Smooth muscle cell (in vitro differentiated cells): Measurements from ENCODE around the gene AGMAT. TPM values are rescaled to one million over a fixed set of nuclear protein-coding genes. Genes with fewer than 3 reads are reported as not detected.

Experiments used
- DNase-seq: peaks from one replicate; lab custom pipeline; 2025; ENCODE audit not compliant: unreplicated experiment; lab: John Stamatoyannopoulos, UW
- H2AFZ ChIP-seq: fragments of 200-600 bp; sonication (generic); 2 replicates; pipeline ENCODE4 v1.6.0; 2016; ENCODE audit warnings: antibody characterized with exemption, low read depth, mild to moderate bottlenecking
- H3F3A ChIP-seq: fragments of 200-600 bp; sonication (generic); 2 replicates; pipeline ENCODE4 v1.6.0; 2017; ENCODE audit warnings: antibody characterized with exemption, low read depth
- H3K27ac ChIP-seq: fragments of 200-600 bp; sonication (generic); 2 replicates; pipeline ENCODE4 v1.5.1; 2016; ENCODE audit warnings: low read depth, mild to moderate bottlenecking
- H3K27me3 ChIP-seq: fragments of 200-600 bp; sonication (generic); 2 replicates; pipeline ENCODE4 v1.6.1; 2016; ENCODE audit warnings: low read depth, mild to moderate bottlenecking
- H3K36me3 ChIP-seq: fragments of 200-600 bp; sonication (generic); 2 replicates; pipeline ENCODE4 v1.5.1; 2016; ENCODE audit warnings: low read depth
- H3K4me1 ChIP-seq: fragments of 200-600 bp; sonication (generic); 2 replicates; pipeline ENCODE4 v1.5.1; 2016; ENCODE audit warnings: low read depth
- H3K4me2 ChIP-seq: fragments of 200-600 bp; sonication (generic); 2 replicates; pipeline ENCODE4 v1.6.0; 2016; ENCODE audit warnings: mild to moderate bottlenecking
- H3K4me3 ChIP-seq: fragments of 200-600 bp; sonication (generic); 2 replicates; pipeline ENCODE4 v1.5.1; 2016; ENCODE audit warnings: mild to moderate bottlenecking
- H3K79me2 ChIP-seq: fragments of 200-600 bp; sonication (generic); 2 replicates; pipeline ENCODE4 v1.6.0; 2016; ENCODE audit warnings: low read depth, mild to moderate bottlenecking
- H3K9ac ChIP-seq: fragments of 200-600 bp; sonication (generic); 2 replicates; pipeline ENCODE4 v1.6.0; 2016; ENCODE audit warnings: low read depth
- H3K9me3 ChIP-seq: fragments of 200-600 bp; sonication (generic); replicated peaks from 2 replicates; pipeline ENCODE4 v1.5.1; 2016; ENCODE audit warnings: low read depth
- H4K20me1 ChIP-seq: fragments of 200-600 bp; sonication (generic); 2 replicates; pipeline ENCODE4 v1.6.0; 2016; ENCODE audit warnings: low read depth
- WGBS: methylation state at CpG from one replicate; pipeline ENCODE4 v1.1.7; 2016; ENCODE audit warnings: low lambda C conversion rate; 5-methylcytosine and 5-hydroxymethylcytosine counted together
- polyA plus RNA-seq: library from polyadenylated mRNA; unstranded; fragments of >200 nt; fragmentation: Nextera tagmentation; extraction: Ambion mirVana; gene quantifications from 2 replicates; pipeline ENCODE4 v1.2.1, GENCODE V29; 2016
- total RNA-seq: library from RNA; depleted of rRNA; stranded (reverse); fragments of >200 nt; gene quantifications from 2 replicates; pipeline ENCODE4 v1.2.3, GENCODE V29; 2014
- TF ChIP-seq, protein P1 (sequence below): fragments of 200-600 bp; sonication (generic); IDR thresholded peaks from 2 replicates; pipeline ENCODE4 v1.5.1; 2017; ENCODE audit warnings: borderline replicate concordance, mild to moderate bottlenecking, antibody characterized with exemption; ENCODE audit not compliant: insufficient read depth, poor library complexity, severe bottlenecking

Gene AGMAT
- total and polyA plus RNA-seq, 2 experiments from 2014 or later, result 0.04 to 0.56 TPM

DNA sequence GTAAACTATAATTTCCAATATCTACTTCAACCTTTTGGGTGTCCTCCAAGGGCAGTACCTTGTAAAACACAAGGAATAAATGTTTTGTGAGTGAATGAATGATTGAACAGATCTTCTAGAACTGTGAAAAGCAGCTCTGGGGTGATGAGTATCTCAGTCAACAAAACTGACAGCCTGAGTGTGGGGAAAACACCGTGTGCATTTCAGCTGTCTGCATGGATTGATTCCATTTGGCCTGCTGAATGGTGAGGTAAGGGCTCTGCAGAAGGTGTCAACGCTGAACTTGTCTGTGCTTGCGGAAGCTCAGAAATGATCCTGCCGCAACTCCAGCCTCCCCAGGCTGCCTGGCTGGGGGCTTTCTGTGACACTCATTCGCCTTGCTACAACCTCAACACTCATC, 7.4 kb upstream of the AGMAT start:
- Histone ChIP-seq H3K4me1 (no peaks in the 10 kb centered on the region), H3K27ac (no peak overlapping the region), H3K4me3 (no peak overlapping the region), H3K27me3 (peaks cover 11% of the 10 kb centered on the region), H3K36me3 (no peaks in the 10 kb centered on the region), H3K4me2 (no peak overlapping the region), H3K9me3 (no peaks in the 10 kb centered on the region), H3K79me2 (no peaks in the 10 kb centered on the region), H3F3A (no peaks in the 10 kb centered on the region), H3K9ac (no peak overlapping the region), H2AFZ (no peak overlapping the region), H4K20me1 (no peaks in the 10 kb centered on the region)
- TF ChIP-seq, protein P1, sequence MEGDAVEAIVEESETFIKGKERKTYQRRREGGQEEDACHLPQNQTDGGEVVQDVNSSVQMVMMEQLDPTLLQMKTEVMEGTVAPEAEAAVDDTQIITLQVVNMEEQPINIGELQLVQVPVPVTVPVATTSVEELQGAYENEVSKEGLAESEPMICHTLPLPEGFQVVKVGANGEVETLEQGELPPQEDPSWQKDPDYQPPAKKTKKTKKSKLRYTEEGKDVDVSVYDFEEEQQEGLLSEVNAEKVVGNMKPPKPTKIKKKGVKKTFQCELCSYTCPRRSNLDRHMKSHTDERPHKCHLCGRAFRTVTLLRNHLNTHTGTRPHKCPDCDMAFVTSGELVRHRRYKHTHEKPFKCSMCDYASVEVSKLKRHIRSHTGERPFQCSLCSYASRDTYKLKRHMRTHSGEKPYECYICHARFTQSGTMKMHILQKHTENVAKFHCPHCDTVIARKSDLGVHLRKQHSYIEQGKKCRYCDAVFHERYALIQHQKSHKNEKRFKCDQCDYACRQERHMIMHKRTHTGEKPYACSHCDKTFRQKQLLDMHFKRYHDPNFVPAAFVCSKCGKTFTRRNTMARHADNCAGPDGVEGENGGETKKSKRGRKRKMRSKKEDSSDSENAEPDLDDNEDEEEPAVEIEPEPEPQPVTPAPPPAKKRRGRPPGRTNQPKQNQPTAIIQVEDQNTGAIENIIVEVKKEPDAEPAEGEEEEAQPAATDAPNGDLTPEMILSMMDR, result no peak
- 81% methylated on average over 5 of the region's 5 CpGs for WGBS
- DNase-seq, result no peak

DNA sequence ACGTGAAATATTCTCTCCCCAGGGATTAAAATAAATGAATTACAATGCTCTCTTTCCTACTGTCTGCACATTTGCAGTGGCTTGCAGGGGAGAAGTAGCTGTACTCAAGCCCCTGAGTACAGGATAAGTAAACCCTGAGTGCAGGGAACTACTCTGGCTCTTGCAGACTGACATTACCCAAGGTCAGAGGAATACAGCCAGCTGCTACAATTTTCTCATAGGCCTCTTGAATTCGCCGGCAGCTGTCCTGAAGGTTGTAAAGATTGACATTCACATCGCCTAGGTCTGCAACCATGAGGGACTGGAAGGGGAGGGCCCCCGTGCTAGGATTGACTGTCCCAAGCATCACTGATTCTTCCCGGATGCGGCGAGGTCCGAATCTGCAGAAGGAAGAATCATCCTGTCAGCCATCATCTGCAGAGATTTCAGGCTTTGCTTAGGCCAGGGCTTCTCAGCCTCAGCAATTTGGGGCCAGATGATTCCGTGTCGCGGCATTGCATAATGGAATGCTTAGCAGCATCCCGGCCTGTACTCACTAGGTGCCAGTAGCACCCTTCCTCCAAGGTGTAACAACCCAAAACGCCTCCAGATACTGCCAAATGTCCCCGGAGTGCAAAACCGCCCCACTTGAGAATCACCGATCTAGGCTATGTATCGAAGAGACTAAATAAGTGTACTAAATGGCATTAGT, 1.7 kb downstream of the AGMAT start:
- Histone ChIP-seq H4K20me1 (no peaks in the 10 kb centered on the region), H3K36me3 (no peaks in the 10 kb centered on the region), H3K27me3 (no peaks in the 10 kb centered on the region), H3K27ac (no peak overlapping the region), H3K9ac (no peak overlapping the region), H2AFZ (no peak overlapping the region), H3K4me3 (no peak overlapping the region), H3F3A (no peaks in the 10 kb centered on the region), H3K79me2 (no peaks in the 10 kb centered on the region), H3K9me3 (no peaks in the 10 kb centered on the region), H3K4me2 (no peak overlapping the region), H3K4me1 (peaks cover 12% of the 10 kb centered on the region)
- TF ChIP-seq, protein P1, result no peak
- DNase-seq, result no peak
- WGBS, result 95% methylated on average over 18 of the region's 18 CpGs

DNA sequence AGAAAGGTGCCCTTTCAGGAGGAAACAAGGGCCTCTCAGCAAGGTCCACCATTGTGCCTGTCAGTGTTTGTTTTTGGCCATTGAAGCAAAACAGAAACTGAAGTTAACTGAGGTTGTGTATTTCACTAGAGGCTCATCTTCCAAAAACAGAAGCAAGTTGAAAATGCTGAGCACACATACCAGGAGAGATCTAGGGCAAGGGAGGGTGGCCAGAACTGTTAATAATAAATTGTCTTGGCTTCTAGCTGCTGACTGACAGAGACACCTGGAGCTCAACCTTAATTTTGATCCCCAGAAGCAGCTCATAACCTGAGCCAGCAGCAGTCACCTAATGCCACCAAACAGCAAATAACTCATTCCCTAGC, 5.2 kb downstream of the AGMAT start:
- Histone ChIP-seq H4K20me1 (no peaks in the 10 kb centered on the region), H3K4me1 (peaks cover 12% of the 10 kb centered on the region), H3K9ac (no peak overlapping the region), H3K27ac (no peak overlapping the region), H3K4me3 (no peak overlapping the region), H2AFZ (no peak overlapping the region), H3K36me3 (no peaks in the 10 kb centered on the region), H3K79me2 (no peaks in the 10 kb centered on the region), H3F3A (no peaks in the 10 kb centered on the region), H3K27me3 (no peaks in the 10 kb centered on the region), H3K4me2 (no peak overlapping the region), H3K9me3 (no peaks in the 10 kb centered on the region)
- no peak for DNase-seq
- TF ChIP-seq, protein P1, result no peak
